NK-92 (cell line): ENCODE measurements around the gene URI1.
"Not testable (repeated sequence)": the region's sequence is repeated elsewhere in the genome, so short reads cannot be mapped to it uniquely, and the experiment has no call there.

Experiments
- DNase-seq: peaks from one replicate; lab custom pipeline; 2025; ENCODE audit not compliant: unreplicated experiment; lab: John Stamatoyannopoulos, UW

Gene URI1

GRCh38 chr19:30023330-30023729 lies 81.3 kb downstream of the URI1 start:
- no peak for DNase-seq

GRCh38 chr19:30024091-30024490 lies 82.1 kb downstream of the URI1 start:
- DNase-seq, result no peak

- DNase-seq, result no peak
Measured at GRCh38 chr19:30026933-30027332, 84.9 kb downstream of the URI1 start.

DNA sequence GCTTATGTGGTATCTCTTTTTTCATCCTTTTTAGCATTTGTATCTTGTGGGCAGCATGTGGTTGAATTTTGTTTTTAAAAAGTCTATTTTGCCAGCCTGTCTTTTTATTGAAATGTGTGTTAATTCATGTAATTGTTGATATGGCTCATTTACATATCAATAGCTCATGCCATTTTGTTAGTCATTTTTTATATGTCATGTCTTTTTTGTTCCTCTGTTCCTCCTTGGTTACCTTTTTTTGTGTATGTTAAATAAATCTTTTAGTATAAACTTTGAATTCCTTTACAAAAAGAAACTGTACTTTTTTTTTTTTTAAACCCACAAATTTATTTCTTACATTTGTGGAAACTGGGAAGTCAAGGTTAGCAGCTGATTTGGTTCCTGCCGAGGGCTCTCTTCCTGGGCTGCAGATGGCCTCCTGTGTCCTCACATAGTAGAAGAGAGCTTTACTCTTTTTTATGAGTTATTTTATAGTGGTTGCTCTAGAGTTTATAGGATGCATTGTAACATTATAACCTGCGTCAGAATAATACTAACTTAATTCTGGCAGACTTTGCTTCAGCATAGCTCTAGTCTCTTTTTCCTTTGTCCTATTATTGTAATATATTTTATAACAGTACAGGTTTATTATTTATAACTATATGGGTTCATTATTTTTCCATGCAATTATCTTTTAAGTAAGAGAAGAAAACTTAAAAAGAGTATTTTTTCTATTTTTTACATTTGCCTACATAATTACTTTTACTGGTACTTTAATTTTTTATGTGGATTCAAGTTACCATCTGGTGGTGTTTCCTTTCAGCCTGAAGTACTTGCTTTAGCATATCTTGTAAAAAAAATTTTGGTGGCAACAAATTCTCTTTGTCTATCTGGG lies 86.3 kb downstream of the URI1 start:
- no peak for DNase-seq

- no peak for DNase-seq
Measured at GRCh38 chr19:30028992-30029343, 86.9 kb downstream of the URI1 start.

- DNase-seq, result no peak
Measured at GRCh38 chr19:30029721-30030510, 87.9 kb downstream of the URI1 start.

DNA sequence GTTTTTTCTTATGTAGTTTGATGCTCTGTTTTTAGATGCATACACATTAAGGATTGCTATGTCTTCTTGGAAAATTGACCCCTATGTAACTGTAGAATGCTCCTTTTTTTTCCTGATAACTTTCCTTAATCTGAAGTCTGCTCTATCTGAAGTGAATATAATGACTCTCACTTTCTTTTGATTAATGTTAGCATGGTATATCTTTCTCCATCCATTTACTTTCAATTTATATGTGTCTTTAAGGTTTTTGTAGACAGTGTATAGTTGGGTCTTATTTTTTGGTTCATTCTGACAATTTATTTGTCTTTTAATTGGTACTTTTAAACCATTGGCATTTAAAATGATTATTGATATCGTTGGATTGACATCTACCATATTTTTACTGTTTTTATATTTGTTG lies 92.3 kb downstream of the URI1 start:
- DNase-seq, result no peak

- DNase-seq, result no peak
Measured at GRCh38 chr19:30036154-30037129, 94.4 kb downstream of the URI1 start.

DNA sequence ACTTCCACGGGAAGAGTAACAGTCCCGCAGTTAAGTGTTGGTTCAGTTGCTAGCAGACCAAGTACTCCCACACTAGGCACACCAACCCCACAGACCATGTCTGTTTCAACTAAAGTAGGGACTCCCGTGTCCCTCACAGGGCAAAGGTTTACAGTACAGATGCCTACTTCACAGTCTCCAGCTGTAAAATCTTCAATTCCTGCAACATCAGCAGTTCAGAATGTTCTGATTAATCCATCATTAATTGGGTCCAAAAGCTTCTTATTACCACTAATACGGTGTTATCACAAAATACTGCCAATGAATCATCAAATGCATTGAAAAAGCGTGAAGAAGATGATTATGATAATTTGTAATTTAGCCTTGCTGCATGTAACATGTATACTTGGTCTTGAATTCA lies 95.8 kb downstream of the URI1 start:
- no peak for DNase-seq

- not testable (repeated sequence) for DNase-seq
Measured at GRCh38 chr19:30041931-30042330, 99.9 kb downstream of the URI1 start.

- DNase-seq, result not testable (repeated sequence)
Measured at GRCh38 chr19:30043008-30043407, 101.0 kb downstream of the URI1 start.

- DNase-seq, result no peak
Measured at GRCh38 chr19:30044273-30045248, 102.5 kb downstream of the URI1 start.

DNA sequence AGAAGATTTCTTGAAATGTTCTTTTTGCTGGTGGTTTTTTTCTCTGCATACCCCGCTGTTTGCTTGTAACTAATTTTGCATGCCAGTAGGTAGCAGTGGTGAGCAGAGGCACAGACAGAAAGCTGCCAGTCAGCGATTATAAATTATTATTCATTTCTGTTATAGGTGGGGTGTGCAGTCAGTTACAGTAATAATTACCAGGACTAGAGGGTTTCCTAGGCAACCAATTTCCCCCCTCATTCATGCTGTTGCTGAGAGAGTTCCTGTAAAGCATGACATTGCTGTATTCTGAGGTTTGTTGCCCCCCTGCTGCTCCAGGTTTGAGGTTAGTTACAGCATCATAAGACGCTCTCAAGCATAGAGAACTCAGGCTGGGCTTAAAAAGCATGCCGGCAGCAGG lies 104.5 kb downstream of the URI1 start:
- DNase-seq, result no peak

GRCh38 chr19:30047432-30047831 lies 105.4 kb downstream of the URI1 start:
- DNase-seq, result no peak

DNA sequence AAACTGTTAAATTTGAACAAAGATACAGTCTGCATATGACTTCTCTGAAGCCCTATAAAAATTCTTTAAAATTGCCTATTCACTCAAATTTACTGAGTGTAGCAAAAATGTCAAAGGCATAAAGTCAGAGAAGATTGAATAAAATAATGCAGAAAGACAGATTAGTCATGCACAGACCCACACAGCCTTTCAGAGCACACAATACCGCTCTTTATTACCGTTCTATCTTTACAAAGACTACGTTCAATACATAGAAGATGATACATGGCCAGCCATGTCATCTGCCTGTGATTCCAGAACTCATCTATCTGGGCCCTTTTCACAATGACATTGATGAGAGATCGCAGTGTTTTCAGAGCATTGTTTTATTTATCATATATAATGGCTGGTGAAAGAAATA lies 107.2 kb downstream of the URI1 start:
- no peak for DNase-seq

DNA sequence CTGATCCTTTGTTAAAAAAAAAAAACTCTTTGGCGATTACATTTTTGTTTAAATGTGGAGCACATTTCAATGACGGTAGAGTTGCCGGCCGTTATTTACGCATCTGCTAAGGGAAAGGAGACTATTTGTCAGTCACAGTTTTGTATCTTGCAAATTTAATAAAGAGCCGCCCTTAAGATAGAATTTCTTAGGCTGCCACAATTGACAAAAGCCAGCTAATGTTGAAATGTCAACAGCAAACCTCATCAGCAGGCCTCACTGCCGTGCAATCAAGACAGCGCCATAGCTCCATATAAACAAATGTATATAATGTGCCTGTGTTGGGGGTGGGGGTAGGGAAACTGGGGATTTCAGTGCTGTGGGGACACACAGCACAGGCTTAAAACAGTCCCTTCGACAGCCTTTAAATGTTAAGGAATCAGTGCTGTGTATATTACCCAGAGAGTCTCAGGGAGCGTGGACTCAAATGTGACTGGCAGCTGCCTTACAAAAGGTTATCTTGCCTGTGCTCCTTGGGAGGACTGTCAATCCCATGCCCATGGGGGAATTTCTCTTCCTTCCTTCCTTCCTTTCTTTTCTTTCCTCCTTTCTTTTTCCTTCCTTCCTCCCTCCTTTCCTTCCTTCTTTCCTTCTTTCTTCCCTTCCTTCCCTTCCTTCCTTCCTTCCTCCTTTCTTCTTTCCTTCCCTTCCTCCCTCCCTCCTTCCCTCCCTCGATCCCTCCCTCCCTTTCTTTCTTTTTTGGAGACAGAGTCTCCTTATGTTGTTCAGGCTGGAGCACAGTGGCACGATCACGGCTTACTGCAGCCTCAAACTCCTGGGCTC lies 108.0 kb downstream of the URI1 start:
- DNase-seq, result no peak

- no peak for DNase-seq
Measured at GRCh38 chr19:30052122-30053075, 110.4 kb downstream of the URI1 start.

DNA sequence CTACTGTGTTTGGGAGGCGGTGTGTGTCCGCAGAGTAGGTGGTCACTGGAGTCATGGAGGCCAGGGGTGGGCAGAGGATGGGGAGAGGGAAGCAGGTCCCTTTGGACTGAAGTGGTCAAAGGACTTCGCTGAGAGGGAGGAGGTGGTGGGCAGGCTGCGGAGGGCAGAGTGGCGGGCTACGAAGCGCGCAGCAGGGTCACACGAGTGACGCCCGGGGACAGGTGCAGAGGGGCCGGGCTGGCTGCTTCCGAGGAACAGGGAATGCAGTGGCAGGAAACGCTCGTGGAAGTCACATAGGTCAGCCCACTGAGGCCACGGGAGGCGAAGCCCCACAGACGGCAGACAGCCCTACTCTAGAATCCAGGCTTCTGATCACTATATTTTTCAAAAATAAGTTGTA lies 111.5 kb downstream of the URI1 start:
- no peak for DNase-seq
